BE2C (cell line): ENCODE data around the gene TBC1D16.
"Not testable (repeated sequence)": the region's sequence is repeated elsewhere in the genome, so short reads cannot be mapped to it uniquely, and the experiment has no call there.

Source experiments
- DNase-seq: peaks from one replicate; pipeline ENCODE4 v3.0.0-alpha.2; 2020
- H3K27me3 ChIP-seq: fragments of 250-450 bp; sonication (Bioruptor Pico); 2 replicates; pipeline ENCODE4 v1.5.1; 2020; ENCODE audit warnings: mild to moderate bottlenecking
- H3K36me3 ChIP-seq: fragments of 250-450 bp; sonication (Bioruptor Pico); 2 replicates; pipeline ENCODE4 v1.5.1; 2020; ENCODE audit warnings: mild to moderate bottlenecking
- H3K4me1 ChIP-seq: fragments of 250-450 bp; sonication (Bioruptor Pico); 2 replicates; pipeline ENCODE4 v1.5.1; 2020
- H3K4me3 ChIP-seq: 2 replicates; pipeline ENCODE4 v1.5.1; 2011; ENCODE audit warnings: low read depth, low read length
- H3K9me3 ChIP-seq: fragments of 250-450 bp; sonication (Bioruptor Pico); 2 replicates; pipeline ENCODE4 v1.5.1; 2020
- TF ChIP-seq, protein P1 (sequence below): IDR thresholded peaks from 2 replicates; pipeline ENCODE4 v1.5.1; 2012; ENCODE audit warnings: mild to moderate bottlenecking, low read depth, low read length

The TBC1D16 gene

DNA sequence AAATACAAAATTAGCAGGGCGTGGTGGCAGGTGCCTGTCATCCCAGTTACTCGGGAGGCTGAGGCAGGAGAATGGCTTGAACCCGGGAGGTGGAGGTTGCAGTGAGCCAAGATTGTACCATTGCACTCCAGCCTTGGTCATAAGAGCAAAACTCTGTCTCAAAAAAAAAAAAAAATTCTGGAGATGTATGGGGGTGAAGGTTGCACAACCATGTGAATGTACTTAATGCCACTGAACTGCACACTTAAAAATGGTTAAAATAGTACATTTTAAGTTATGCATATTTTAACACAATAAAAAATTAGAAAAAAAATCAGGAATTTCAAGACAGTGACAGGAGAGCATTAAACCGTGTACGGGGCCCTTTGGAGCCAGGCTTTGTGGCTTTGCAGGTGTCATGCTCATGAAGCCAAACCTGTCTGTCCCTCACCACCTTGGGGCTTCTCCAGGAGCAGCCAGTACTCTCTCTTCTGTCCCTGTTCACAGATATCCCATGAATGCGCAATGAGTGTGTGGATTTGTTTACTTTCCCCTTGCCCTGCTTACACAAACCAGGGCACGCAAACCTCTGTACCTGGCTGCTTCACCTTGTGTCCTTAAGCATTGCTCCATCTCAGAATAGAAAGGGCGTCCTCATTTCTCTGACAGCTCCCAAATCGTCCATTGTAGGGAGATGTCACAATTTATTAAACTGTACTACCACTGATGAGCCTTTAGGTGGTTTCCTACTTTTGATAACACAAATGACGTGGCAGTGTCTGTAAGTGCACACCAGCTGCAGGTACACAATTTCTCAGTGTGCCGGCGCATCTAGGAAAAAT is 138.2 kb downstream of the TBC1D16 start:
- Histone ChIP-seq H3K27me3 (peaks cover 13% of the 10 kb centered on the region), H3K4me1 (no peaks in the 10 kb centered on the region)
- TF ChIP-seq, protein P1, sequence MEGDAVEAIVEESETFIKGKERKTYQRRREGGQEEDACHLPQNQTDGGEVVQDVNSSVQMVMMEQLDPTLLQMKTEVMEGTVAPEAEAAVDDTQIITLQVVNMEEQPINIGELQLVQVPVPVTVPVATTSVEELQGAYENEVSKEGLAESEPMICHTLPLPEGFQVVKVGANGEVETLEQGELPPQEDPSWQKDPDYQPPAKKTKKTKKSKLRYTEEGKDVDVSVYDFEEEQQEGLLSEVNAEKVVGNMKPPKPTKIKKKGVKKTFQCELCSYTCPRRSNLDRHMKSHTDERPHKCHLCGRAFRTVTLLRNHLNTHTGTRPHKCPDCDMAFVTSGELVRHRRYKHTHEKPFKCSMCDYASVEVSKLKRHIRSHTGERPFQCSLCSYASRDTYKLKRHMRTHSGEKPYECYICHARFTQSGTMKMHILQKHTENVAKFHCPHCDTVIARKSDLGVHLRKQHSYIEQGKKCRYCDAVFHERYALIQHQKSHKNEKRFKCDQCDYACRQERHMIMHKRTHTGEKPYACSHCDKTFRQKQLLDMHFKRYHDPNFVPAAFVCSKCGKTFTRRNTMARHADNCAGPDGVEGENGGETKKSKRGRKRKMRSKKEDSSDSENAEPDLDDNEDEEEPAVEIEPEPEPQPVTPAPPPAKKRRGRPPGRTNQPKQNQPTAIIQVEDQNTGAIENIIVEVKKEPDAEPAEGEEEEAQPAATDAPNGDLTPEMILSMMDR: no peak

DNA sequence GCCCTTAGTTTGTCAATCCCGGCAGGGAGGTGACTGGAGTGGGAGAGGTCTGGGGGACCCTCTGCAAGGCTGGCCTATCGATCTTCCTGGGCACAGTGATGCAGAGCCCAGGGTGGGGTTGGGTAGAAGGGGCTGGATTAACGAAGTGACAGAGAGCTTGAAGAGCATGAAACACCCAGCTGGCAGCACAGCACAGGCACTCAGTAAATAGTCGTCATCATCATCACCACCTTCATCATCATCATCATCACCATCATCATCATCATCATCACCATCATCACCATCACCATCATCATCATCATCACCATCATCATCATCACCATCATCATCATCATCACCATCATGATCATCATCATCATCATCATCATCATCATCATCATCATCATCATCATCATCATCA is 142.2 kb downstream of the TBC1D16 start:
- H3K4me1 ChIP-seq: peaks cover 10% of the 10 kb centered on the region
- H3K36me3 ChIP-seq, H3K27me3 ChIP-seq, H3K9me3 ChIP-seq, H3K4me3 ChIP-seq, DNase-seq: not testable (repeated sequence)

More for the DNA sequence above, 138.2 kb downstream of the TBC1D16 start:
- Histone ChIP-seq H3K36me3 (no peaks in the 10 kb centered on the region), H3K4me3 (no peak overlapping the region), H3K9me3 (no peaks in the 10 kb centered on the region)
- DNase-seq: no peak

DNA sequence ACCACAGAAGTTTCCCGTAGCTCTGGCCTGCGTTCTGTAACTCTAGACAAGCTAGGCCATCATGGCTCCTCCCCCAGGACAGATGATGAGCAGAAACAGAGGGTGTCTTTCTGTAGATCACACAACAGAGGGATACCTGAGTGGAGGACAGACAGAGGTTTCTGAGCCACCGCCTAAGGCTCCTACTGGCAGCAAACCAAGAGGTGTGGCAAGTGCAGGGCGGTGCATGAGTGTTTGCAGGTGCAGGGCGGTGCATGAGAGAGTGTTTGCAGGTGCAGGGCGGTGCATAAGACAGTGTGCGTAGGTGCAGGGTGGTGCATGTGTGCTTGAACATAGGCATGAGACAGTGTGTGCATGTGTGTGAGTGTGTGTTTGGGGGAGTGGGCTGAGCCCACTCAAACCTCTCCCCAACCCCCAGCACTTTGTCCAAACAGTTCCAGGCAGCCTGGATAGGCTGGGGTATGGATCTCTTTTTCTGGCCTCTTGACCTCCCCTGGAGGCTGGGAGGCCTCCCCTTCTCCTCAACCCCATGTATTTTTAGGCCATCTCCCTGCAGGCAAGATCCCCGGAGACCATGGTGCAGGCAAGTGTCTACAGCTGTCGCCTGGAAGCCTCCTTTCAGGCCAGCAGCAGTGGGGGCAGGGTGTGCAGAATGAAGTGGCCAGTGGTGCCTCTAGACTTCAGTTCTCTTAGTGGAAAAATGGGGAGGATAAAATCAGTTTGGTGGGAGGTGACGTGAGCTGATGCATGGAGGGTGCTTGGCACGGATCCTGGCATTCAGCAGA is 143.0 kb downstream of the TBC1D16 start:
- no peak overlapping the region for H3K4me3 ChIP-seq
- H3K4me1 ChIP-seq: peaks cover 10% of the 10 kb centered on the region
- no peak for DNase-seq
- no peaks in the 10 kb centered on the region for H3K36me3 ChIP-seq
- no peaks in the 10 kb centered on the region; the same call in 1 of the 2 replicates for H3K27me3 ChIP-seq
- TF ChIP-seq, protein P1: no peak
- no peaks in the 10 kb centered on the region for H3K9me3 ChIP-seq

DNA sequence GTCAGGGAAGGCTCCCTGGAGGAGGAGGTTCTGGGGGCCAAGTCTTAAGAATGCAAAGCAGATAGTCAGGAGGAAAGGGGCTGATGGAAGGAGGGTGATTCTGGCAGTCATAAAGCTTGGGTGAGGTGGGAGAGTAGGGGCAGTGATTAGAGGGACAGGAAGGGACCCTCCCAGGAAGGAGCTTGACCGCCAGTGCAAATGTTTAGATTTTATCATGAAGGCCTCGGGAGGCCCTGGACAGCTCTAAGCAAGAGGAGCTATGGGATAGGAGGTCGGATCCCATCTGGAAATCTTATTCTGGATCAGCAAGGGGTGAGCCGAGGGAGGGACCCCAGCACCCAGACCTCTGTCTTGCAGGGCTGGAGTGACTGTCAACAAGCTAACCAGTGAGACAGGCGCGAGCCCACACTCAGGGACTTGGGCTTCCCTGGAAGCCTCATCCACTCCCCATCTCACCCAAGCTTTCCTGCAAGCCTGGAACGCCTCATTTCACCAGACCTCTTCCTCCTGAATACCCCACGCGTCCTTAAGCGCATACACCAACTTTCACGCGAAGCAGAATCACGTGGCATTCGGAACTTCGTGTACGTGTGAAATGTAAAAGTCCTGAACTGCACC is 144.4 kb downstream of the TBC1D16 start:
- Histone ChIP-seq H3K36me3 (no peaks in the 10 kb centered on the region), H3K4me3 (no peak overlapping the region), H3K27me3 (no peaks in the 10 kb centered on the region), H3K4me1 (peaks cover 10% of the 10 kb centered on the region), H3K9me3 (no peaks in the 10 kb centered on the region)
- TF ChIP-seq, protein P1: no peak
- no peak for DNase-seq

DNA sequence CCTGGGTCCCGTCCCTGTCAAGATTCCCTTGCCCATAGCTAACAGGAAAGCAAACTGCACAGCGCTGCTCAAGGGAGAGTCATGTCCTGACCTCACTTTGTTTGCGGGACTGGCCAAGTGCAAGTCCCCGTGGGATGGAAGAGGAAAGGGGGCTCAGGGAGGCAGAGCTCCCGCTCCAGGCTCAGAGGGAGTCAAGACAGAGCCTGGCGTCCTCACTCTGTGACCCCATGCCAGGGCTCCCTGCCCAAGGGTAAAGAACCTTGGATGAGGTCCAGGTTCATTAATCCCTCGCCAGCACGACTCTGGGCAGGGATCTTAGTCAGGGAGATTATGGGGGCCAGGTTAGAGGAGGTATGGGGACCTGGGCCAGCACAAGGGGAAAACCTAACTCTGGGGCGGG is 145.0 kb downstream of the TBC1D16 start:
- peak overlapping the region; percentile 31 for H3K4me3 ChIP-seq
- DNase-seq: peak; percentile 37
- H3K4me1 ChIP-seq: peaks cover 10% of the 10 kb centered on the region
- TF ChIP-seq, protein P1: no peak
- no peaks in the 10 kb centered on the region for H3K27me3 ChIP-seq
- H3K9me3 ChIP-seq: no peaks in the 10 kb centered on the region
- no peaks in the 10 kb centered on the region for H3K36me3 ChIP-seq

DNA sequence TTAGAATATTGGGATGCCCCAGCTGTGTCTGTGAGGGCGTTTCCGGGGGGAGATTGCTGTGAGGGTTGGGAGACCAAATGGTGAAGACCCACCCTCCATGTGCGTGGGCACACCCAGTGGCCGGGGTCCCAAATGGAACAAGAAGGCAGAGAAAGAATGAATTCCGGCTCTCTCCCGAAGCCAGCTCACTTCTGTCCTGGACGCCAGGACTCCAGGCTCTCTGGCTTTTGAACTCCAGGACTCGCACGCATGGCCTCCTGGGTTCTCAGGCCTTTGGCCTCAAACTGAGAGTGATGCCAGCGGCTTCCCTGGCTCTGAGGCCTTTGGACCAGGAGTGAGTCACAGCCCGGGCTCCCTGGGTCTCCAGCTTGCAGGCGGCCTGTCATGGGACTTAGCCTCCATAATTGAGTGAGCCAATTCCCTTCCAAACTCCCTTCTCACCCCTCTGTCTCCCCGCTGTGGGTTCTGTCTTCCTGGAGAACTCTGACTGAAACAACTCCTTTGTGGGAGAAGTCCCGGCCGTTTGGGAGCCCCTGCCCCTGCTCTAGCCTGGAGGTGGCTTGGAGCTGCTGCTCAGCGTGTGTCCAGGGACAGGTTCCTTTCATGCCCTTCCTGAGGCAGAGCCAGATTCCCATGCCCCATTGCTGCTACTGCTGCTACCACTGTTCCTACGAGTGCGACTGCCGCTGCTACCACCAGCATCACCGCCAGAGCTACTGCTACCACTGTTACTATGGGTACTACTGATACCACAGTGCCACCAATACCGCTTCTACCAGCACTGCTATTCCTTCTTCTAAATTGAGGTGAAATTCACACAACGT is 146.6 kb downstream of the TBC1D16 start:
- H3K4me1 ChIP-seq: peaks cover 10% of the 10 kb centered on the region
- DNase-seq: peak; percentile 6
- no peak overlapping the region for H3K4me3 ChIP-seq
- no peaks in the 10 kb centered on the region for H3K27me3 ChIP-seq
- no peaks in the 10 kb centered on the region for H3K9me3 ChIP-seq
- H3K36me3 ChIP-seq: no peaks in the 10 kb centered on the region
- TF ChIP-seq, protein P1: no peak
